A673 (cell line): ENCODE measurements around the gene SLC39A12.

Experiments
- CTCF ChIP-seq: fragments of 300-800, 200-600 bp; sonication (generic); conservative IDR thresholded peaks from 2 replicates; pipeline ENCODE4 v1.5.1; 2017; ENCODE audit warnings: low read depth, mild to moderate bottlenecking, antibody characterized with exemption, low read length, moderate library complexity, mixed read lengths
- EZH2 ChIP-seq: fragments of 200-600 bp; sonication (generic); IDR thresholded peaks from 2 replicates; pipeline ENCODE4 v1.6.1; 2017; ENCODE audit warnings: borderline replicate concordance, low read depth, mild to moderate bottlenecking, mixed read lengths, antibody characterized with exemption, low read length; ENCODE audit not compliant: poor library complexity, severe bottlenecking

GRCh38 chr10:18068401-18068800, 116.7 kb downstream of the SLC39A12 start:
- no peak for TF ChIP-seq EZH2
- TF ChIP-seq CTCF, result no peak
